K562 (cell line): ENCODE data around the gene ZNF747. TPM values are rescaled to one million over a fixed set of nuclear protein-coding genes. Genes with fewer than 3 reads are reported as not detected.

Experiments used
- ATF7 ChIP-seq: fragments of 450-650 bp; IDR thresholded peaks from 2 replicates; pipeline ENCODE4 v1.7.1; 2014; ENCODE audit warnings: mild to moderate bottlenecking, moderate library complexity
- BHLHE40 ChIP-seq: IDR thresholded peaks from 2 replicates; pipeline ENCODE4 v1.6.1; 2011; ENCODE audit warnings: low read length, improper control_type of control experiment
- BRCA1 ChIP-seq, 2 experiments: fragments of 450-650 bp in 1 of 2; sonication (generic) in 1 of 2; formaldehyde crosslinking in 1 of 2; IDR thresholded peaks; 2 replicates each; pipeline versions ENCODE4 v1.5.0 to v1.6.1; 2017 to 2020; ENCODE audit warnings: mild to moderate bottlenecking in 1 of 2, missing genetic modification reagents in 1 of 2
- COPS2 ChIP-seq: fragments of 450-650 bp; conservative IDR thresholded peaks from 2 replicates; pipeline ENCODE4 v1.6.1; 2016; ENCODE audit warnings: mild to moderate bottlenecking, moderate library complexity
- CREB5 ChIP-seq: fragments of 250-450 bp; sonication (Bioruptor Pico); IDR thresholded peaks from 2 replicates; pipeline ENCODE4 v1.5.0; 2020; ENCODE audit warnings: mild to moderate bottlenecking
- DDX20 ChIP-seq: fragments of 450-650 bp; IDR thresholded peaks from 2 replicates; pipeline ENCODE4 v1.6.1; 2016; ENCODE audit warnings: missing genetic modification characterization, low read depth, mild to moderate bottlenecking, missing compliant biosample characterization, moderate library complexity
- DIDO1 ChIP-seq: fragments of 450-650 bp; IDR thresholded peaks from 2 replicates; pipeline ENCODE4 v1.6.1; 2016; ENCODE audit warnings: low read depth, missing biosample characterization, missing genetic modification characterization
- DMBX1 ChIP-seq: fragments of 250-450 bp; sonication (Bioruptor Pico); IDR thresholded peaks from 2 replicates; pipeline ENCODE4 v1.8.0; 2022; ENCODE audit warnings: inconsistent platforms, mild to moderate bottlenecking, moderate library complexity, borderline replicate concordance
- EGR1 ChIP-seq: fragments of 450-650 bp; conservative IDR thresholded peaks from 2 replicates; pipeline ENCODE4 v1.6.1; 2017; ENCODE audit warnings: mild to moderate bottlenecking
- HCFC1 ChIP-seq: IDR thresholded peaks from 2 replicates; pipeline ENCODE4 v1.6.1; 2012; ENCODE audit warnings: low read depth, low read length, improper control_type of control experiment
- HDAC8 ChIP-seq: fragments of 450-650 bp; IDR thresholded peaks from 2 replicates; pipeline ENCODE4 v1.6.1; 2016; ENCODE audit warnings: mild to moderate bottlenecking, missing genetic modification characterization, moderate library complexity, missing compliant biosample characterization
- HMGN3 ChIP-seq: IDR thresholded peaks from 2 replicates; pipeline ENCODE4 v1.6.1; 2011; ENCODE audit warnings: borderline replicate concordance, low read depth, mild to moderate bottlenecking, mixed read lengths, low read length; ENCODE audit not compliant: insufficient read length; ENCODE audit errors: extremely low read depth
- MTA2 ChIP-seq: fragments of 450-650 bp; IDR thresholded peaks from 2 replicates; pipeline ENCODE4 v1.6.1; 2016; ENCODE audit warnings: low read depth
- NCOA2 ChIP-seq, 2 experiments: fragments of 450-650 bp; IDR thresholded peaks; 2 replicates each; pipeline ENCODE4 v1.6.1; 2018; ENCODE audit warnings: mild to moderate bottlenecking in 2 of 2, moderate library complexity in 1 of 2; ENCODE audit not compliant: partially characterized antibody in 2 of 2
- NFATC3 ChIP-seq: fragments of 450-650 bp; IDR thresholded peaks from 2 replicates; pipeline ENCODE4 v1.6.1; 2017; ENCODE audit warnings: mild to moderate bottlenecking
- NUFIP1 ChIP-seq: fragments of 450-650 bp; IDR thresholded peaks from 2 replicates; pipeline ENCODE4 v1.6.1; 2018; ENCODE audit not compliant: partially characterized antibody
- PTRF ChIP-seq: fragments of 450-650 bp; IDR thresholded peaks from 2 replicates; pipeline ENCODE4 v1.6.1; 2016; ENCODE audit warnings: mild to moderate bottlenecking, missing genetic modification characterization, missing compliant biosample characterization
- SMARCA4 ChIP-seq: fragments of 450-650 bp; IDR thresholded peaks from 2 replicates; pipeline ENCODE4 v1.6.1; 2016
- ZBED1 ChIP-seq: IDR thresholded peaks from 2 replicates; pipeline ENCODE4 v1.6.1; 2014
- ZNF134 ChIP-seq: fragments of 250-450 bp; sonication (Bioruptor Pico); conservative IDR thresholded peaks from 2 replicates; pipeline ENCODE4 v1.4.0; 2020
- ZNF184 ChIP-seq: sonication (generic); formaldehyde crosslinking; IDR thresholded peaks from 2 replicates; pipeline ENCODE4 v1.5.0; 2020; ENCODE audit warnings: missing genetic modification reagents
- ZNF197 ChIP-seq: fragments of 200-800 bp; sonication (Bioruptor generic); IDR thresholded peaks from 2 replicates; pipeline ENCODE4 v1.6.1; 2016; ENCODE audit warnings: low read depth, missing genetic modification characterization, missing compliant biosample characterization
- ZNF445 ChIP-seq: fragments of 250-450 bp; sonication (Bioruptor Pico); IDR thresholded peaks from 2 replicates; pipeline ENCODE4 v1.4.0; 2020; ENCODE audit warnings: low read depth, mild to moderate bottlenecking, moderate library complexity
- ZNF644 ChIP-seq: fragments of 200-800 bp; sonication (Bioruptor generic); IDR thresholded peaks from 2 replicates; pipeline ENCODE4 v1.6.1; 2016; ENCODE audit warnings: low read depth, missing genetic modification characterization, missing compliant biosample characterization
- polyA plus RNA-seq, 8 experiments: library from polyadenylated mRNA; depleted of rRNA in 4 of 8; stranded (reverse) in 5 of 8; unstranded in 3 of 8; fragments of >200 nt; fragmentation: Nextera tagmentation in 2 of 8; fragmentation: Illumina TruSeq in 1 of 8; extraction: Ambion mirVana in 2 of 8; extraction: Trizol in 1 of 8; gene quantifications; 2 replicates each; pipeline versions ENCODE4 v1.2.1 to v1.2.3, GENCODE V29; 2011 to 2014; ENCODE audit warnings: inconsistent platforms in 1 of 8, missing spikeins in 1 of 8
- total RNA-seq, 7 experiments: library from RNA; depleted of rRNA in 6 of 7; stranded (reverse); fragments of >200 nt in 6 of 7; fragmentation: Illumina TruSeq in 2 of 7; extraction: Trizol in 2 of 7; gene quantifications; 2 replicates each; pipeline versions ENCODE4 v1.2.1 to v1.2.3, GENCODE V29; 2011 to 2021; ENCODE audit warnings: low replicate concordance in 1 of 7
- TF ChIP-seq, protein P1 (sequence below): fragments of 450-650 bp; IDR thresholded peaks from 2 replicates; pipeline ENCODE4 v1.6.1; 2018; ENCODE audit not compliant: partially characterized antibody

ZNF747 gene
- total and polyA plus RNA-seq, 9 of the 15 experiments (the other 6 are each of a cell fraction or from before 2014, with no cell fraction given): 0.14 to 3.3 (median 1.5) TPM

- TF ChIP-seq ATF7 (peak; percentile 79; the same call in 1 of the 2 replicates), DDX20 (tag) (no peak), COPS2 (no peak), ZNF184 (CRISPR knock-in tag) (no peak), ZNF644 (no peak), ZBED1 (no peak), ZNF445 (CRISPR knock-in tag) (no peak), HMGN3 (peak; percentile 80), DIDO1 (tag) (peak; percentile 59; the same call in 1 of the 2 replicates), PTRF (tag) (no peak), NFATC3 (no peak), NUFIP1 (no peak), DMBX1 (CRISPR knock-in tag) (peak; percentile 22; the same call in 1 of the 2 replicates), SMARCA4 (no peak), ZNF197 (no peak), HDAC8 (tag) (no peak), NCOA2 (IDR thresholded peaks at IDR 0.05; ENCODE audit: partially characterized antibody in 2 of 2) (no peak), EGR1 (peak; percentile 92), BHLHE40 (peak; percentile 30; the same call in 1 of the 2 replicates), MTA2 (peak; percentile 58), CREB5 (CRISPR knock-in tag) (no peak), HCFC1 (peak; percentile 84), BRCA1 (IDR thresholded peaks at IDR 0.05) (no peak), BRCA1 (CRISPR knock-in tag; IDR thresholded peaks at IDR 0.05) (no peak), ZNF134 (CRISPR knock-in tag) (no peak)
- TF ChIP-seq, protein P1, sequence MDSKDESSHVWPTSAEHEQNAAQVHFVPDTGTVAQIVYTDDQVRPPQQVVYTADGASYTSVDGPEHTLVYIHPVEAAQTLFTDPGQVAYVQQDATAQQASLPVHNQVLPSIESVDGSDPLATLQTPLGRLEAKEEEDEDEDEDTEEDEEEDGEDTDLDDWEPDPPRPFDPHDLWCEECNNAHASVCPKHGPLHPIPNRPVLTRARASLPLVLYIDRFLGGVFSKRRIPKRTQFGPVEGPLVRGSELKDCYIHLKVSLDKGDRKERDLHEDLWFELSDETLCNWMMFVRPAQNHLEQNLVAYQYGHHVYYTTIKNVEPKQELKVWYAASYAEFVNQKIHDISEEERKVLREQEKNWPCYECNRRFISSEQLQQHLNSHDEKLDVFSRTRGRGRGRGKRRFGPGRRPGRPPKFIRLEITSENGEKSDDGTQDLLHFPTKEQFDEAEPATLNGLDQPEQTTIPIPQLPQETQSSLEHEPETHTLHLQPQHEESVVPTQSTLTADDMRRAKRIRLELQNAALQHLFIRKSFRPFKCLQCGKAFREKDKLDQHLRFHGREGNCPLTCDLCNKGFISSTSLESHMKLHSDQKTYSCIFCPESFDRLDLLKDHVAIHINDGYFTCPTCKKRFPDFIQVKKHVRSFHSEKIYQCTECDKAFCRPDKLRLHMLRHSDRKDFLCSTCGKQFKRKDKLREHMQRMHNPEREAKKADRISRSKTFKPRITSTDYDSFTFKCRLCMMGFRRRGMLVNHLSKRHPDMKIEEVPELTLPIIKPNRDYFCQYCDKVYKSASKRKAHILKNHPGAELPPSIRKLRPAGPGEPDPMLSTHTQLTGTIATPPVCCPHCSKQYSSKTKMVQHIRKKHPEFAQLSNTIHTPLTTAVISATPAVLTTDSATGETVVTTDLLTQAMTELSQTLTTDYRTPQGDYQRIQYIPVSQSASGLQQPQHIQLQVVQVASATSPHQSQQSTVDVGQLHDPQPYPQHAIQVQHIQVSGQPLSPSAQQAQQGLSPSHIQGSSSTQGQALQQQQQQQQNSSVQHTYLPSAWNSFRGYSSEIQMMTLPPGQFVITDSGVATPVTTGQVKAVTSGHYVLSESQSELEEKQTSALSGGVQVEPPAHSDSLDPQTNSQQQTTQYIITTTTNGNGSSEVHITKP: no peak
These were observed 23.5 kb upstream of the ZNF747 start, which contains the start of gene ZNF764 (continued) for GRCh38 chr16:30557957-30558788.
